H9 (cell line): Measurements from ENCODE around the gene NUP107. TPM values are rescaled to one million over a fixed set of nuclear protein-coding genes. Genes with fewer than 3 reads are reported as not detected.

Source experiments
- DNase-seq: peaks from one replicate; pipeline ENCODE4 v3.0.0-alpha.2; 2017
- H2AFZ ChIP-seq: one replicate; pipeline ENCODE4 v1.6.1; 2013; ENCODE audit warnings: mild to moderate bottlenecking, low read length, control low read depth, moderate library complexity
- H2AK5ac ChIP-seq: 2 replicates; pipeline ENCODE4 v1.6.1; 2013; ENCODE audit warnings: low read length, control low read depth, mixed read lengths; ENCODE audit not compliant: insufficient read length
- H2BK120ac ChIP-seq: one replicate; pipeline ENCODE4 v1.6.1; 2013; ENCODE audit warnings: low read depth, mild to moderate bottlenecking, low read length, control low read depth, inconsistent platforms; ENCODE audit not compliant: poor library complexity, severe bottlenecking
- H2BK12ac ChIP-seq: 2 replicates; pipeline ENCODE4 v1.6.1; 2013; ENCODE audit warnings: low read length, control low read depth, mixed read lengths, low read depth; ENCODE audit not compliant: insufficient read length
- H2BK15ac ChIP-seq: 2 replicates; pipeline ENCODE4 v1.6.1; 2013; ENCODE audit warnings: low read depth, low read length, control low read depth
- H2BK20ac ChIP-seq: one replicate; pipeline ENCODE4 v1.6.1; 2013; ENCODE audit warnings: low read depth, mild to moderate bottlenecking, low read length, control low read depth, inconsistent platforms; ENCODE audit not compliant: poor library complexity, severe bottlenecking
- H2BK5ac ChIP-seq: 2 replicates; pipeline ENCODE4 v1.6.1; 2013; ENCODE audit warnings: low read length, control low read depth, mixed read lengths; ENCODE audit not compliant: insufficient read length
- H3K14ac ChIP-seq: 2 replicates; pipeline ENCODE4 v1.6.1; 2013; ENCODE audit warnings: low read length, control low read depth; ENCODE audit not compliant: insufficient read depth
- H3K18ac ChIP-seq: 2 replicates; pipeline ENCODE4 v1.6.1; 2013; ENCODE audit warnings: low read depth, mild to moderate bottlenecking, mixed read lengths, low read length, control low read depth; ENCODE audit not compliant: insufficient read length
- H3K23ac ChIP-seq: 2 replicates; pipeline ENCODE4 v1.6.1; 2013; ENCODE audit warnings: low read length, control low read depth, mixed read lengths, low read depth; ENCODE audit not compliant: insufficient read length
- H3K23me2 ChIP-seq: 2 replicates; pipeline ENCODE4 v1.6.1; 2013; ENCODE audit warnings: low read depth, mild to moderate bottlenecking, mixed read lengths, low read length, control low read depth; ENCODE audit not compliant: insufficient read length, poor library complexity, severe bottlenecking
- H3K27ac ChIP-seq: 2 replicates; pipeline ENCODE4 v1.5.1; 2013; ENCODE audit warnings: low read length, control low read depth, mixed read lengths, low read depth; ENCODE audit not compliant: insufficient read length
- H3K27me3 ChIP-seq: 2 replicates; pipeline ENCODE4 v1.6.1; 2013; ENCODE audit warnings: low read length, control low read depth, inconsistent platforms; ENCODE audit not compliant: insufficient read depth
- H3K4ac ChIP-seq: 2 replicates; pipeline ENCODE4 v1.6.1; 2013; ENCODE audit warnings: low read depth, mild to moderate bottlenecking, control low read depth, inconsistent platforms, low read length, moderate library complexity
- H3K4me1 ChIP-seq: 2 replicates; pipeline ENCODE4 v1.6.1; 2013; ENCODE audit warnings: low read length, control low read depth, inconsistent platforms; ENCODE audit not compliant: insufficient read depth
- H3K4me2 ChIP-seq: 2 replicates; pipeline ENCODE4 v1.6.1; 2013; ENCODE audit warnings: low read length, control low read depth, mixed read lengths; ENCODE audit not compliant: insufficient read length, insufficient read depth
- H3K56ac ChIP-seq: 2 replicates; pipeline ENCODE4 v1.6.1; 2013; ENCODE audit warnings: low read depth, mild to moderate bottlenecking, mixed read lengths, low read length, control low read depth; ENCODE audit not compliant: insufficient read length
- H3K79me1 ChIP-seq: 2 replicates; pipeline ENCODE4 v1.6.1; 2013; ENCODE audit warnings: low read depth, mild to moderate bottlenecking, moderate library complexity, low read length, control low read depth, inconsistent platforms; ENCODE audit not compliant: insufficient read depth, poor library complexity, severe bottlenecking
- H3K79me2 ChIP-seq: 2 replicates; pipeline ENCODE4 v1.6.1; 2013; ENCODE audit warnings: low read length, control low read depth, inconsistent platforms; ENCODE audit not compliant: insufficient read depth
- H3K9ac ChIP-seq: 2 replicates; pipeline ENCODE4 v1.6.1; 2013; ENCODE audit warnings: low read length, control low read depth, mixed read lengths; ENCODE audit not compliant: insufficient read length; ENCODE audit errors: extremely low read depth
- H3K9me3 ChIP-seq: one replicate; pipeline ENCODE4 v1.6.1; 2013; ENCODE audit warnings: low read depth, low read length, inconsistent platforms; ENCODE audit not compliant: control insufficient read depth
- H3T11ph ChIP-seq: one replicate; pipeline ENCODE4 v1.6.1; 2013; ENCODE audit warnings: mild to moderate bottlenecking, low read length, control low read depth, inconsistent platforms
- H4K20me1 ChIP-seq: one replicate; pipeline ENCODE4 v1.6.1; 2013; ENCODE audit not compliant: control insufficient read depth, insufficient read length, insufficient read depth
- H4K5ac ChIP-seq: 2 replicates; pipeline ENCODE4 v1.6.1; 2013; ENCODE audit warnings: low read depth, mild to moderate bottlenecking, mixed read lengths, low read length, control low read depth; ENCODE audit not compliant: insufficient read length
- H4K8ac ChIP-seq: replicated peaks from 2 replicates; pipeline ENCODE4 v1.6.1; 2013; ENCODE audit warnings: low read length, control low read depth, mixed read lengths, low read depth; ENCODE audit not compliant: insufficient read length
- H4K91ac ChIP-seq: 2 replicates; pipeline ENCODE4 v1.6.1; 2013; ENCODE audit warnings: low read depth, mild to moderate bottlenecking, moderate library complexity, mixed read lengths, low read length, control low read depth; ENCODE audit not compliant: insufficient read length
- H3K27ac Mint-ChIP-seq, 3 experiments: 2 replicates in 2 of 3; 3 replicates in 1 of 3; pipeline ENCODE4 v1.8.0; 2020 to 2021; ENCODE audit warnings: mixed read lengths in 3 of 3, mild to moderate bottlenecking in 1 of 3, moderate library complexity in 1 of 3
- H3K27me3 Mint-ChIP-seq: 2 replicates; pipeline ENCODE4 v1.8.0; 2021; ENCODE audit warnings: low read depth, mild to moderate bottlenecking, moderate library complexity, mixed read lengths
- H3K36me3 Mint-ChIP-seq, 3 experiments: 2 replicates in 2 of 3; 3 replicates in 1 of 3; pipeline ENCODE4 v1.8.0; 2020 to 2021; ENCODE audit warnings: low read depth in 3 of 3, mixed read lengths in 3 of 3; ENCODE audit not compliant: insufficient read depth in 1 of 3
- H3K4me1 Mint-ChIP-seq, 2 experiments: 2 replicates each; pipeline ENCODE4 v1.8.0; 2020; ENCODE audit warnings: mixed read lengths in 2 of 2
- H3K4me3 Mint-ChIP-seq, 2 experiments: 2 replicates in 1 of 2; 3 replicates in 1 of 2; pipeline ENCODE4 v1.8.0; 2020 to 2021; ENCODE audit warnings: mild to moderate bottlenecking in 2 of 2, mixed read lengths in 2 of 2, moderate library complexity in 1 of 2
- H3K9me3 Mint-ChIP-seq, 2 experiments: 2 replicates in 1 of 2; 3 replicates in 1 of 2; pipeline ENCODE4 v1.8.0; 2020; ENCODE audit warnings: mild to moderate bottlenecking in 2 of 2, mixed read lengths in 2 of 2, moderate library complexity in 1 of 2
- CTCF ChIP-seq: fragments of 200-600 bp; sonication (generic); conservative IDR thresholded peaks from 3 replicates; pipeline ENCODE4 v1.8.0; 2021; ENCODE audit warnings: antibody characterized with exemption, mild to moderate bottlenecking
- WGBS: extraction: QIAGEN DNeasy Blood & Tissue Kit; methylation state at CpG from one replicate; pipeline ENCODE4 v1.1.7; 2013; ENCODE audit warnings: missing lambda C conversion rate, low lambda C conversion rate, mixed read lengths; ENCODE audit not compliant: insufficient read length; ENCODE audit errors: extremely low coverage; 5-methylcytosine and 5-hydroxymethylcytosine counted together
- total RNA-seq: library from RNA; stranded (reverse); gene quantifications from 2 replicates; pipeline ENCODE4 v1.2.1, GENCODE V29; 2021

The NUP107 gene
- total RNA-seq, 1 experiment from 2014 or later: 147 TPM

GRCh38 chr12:68699486-68699885 is 12.7 kb downstream of the NUP107 start:
- Histone ChIP-seq H4K20me1 (no peaks in the 10 kb centered on the region), H2AK5ac (no peak overlapping the region), H2BK15ac (no peak overlapping the region), H4K5ac (no peak overlapping the region), H3K14ac (no peak overlapping the region), H3K23me2 (no peaks in the 10 kb centered on the region), H4K8ac (no peak overlapping the region), H4K91ac (no peak overlapping the region), H3K56ac (no peak overlapping the region), H3K27me3 (no peaks in the 10 kb centered on the region), H3T11ph (no peak overlapping the region), H3K4ac (no peak overlapping the region), H3K79me2 (no peaks in the 10 kb centered on the region), H2BK5ac (no peak overlapping the region), H2AFZ (no peak overlapping the region), H3K4me2 (no peak overlapping the region), H3K9me3 (no peaks in the 10 kb centered on the region), H3K9ac (no peak overlapping the region), H3K79me1 (no peaks in the 10 kb centered on the region), H2BK12ac (no peak overlapping the region), H3K23ac (no peak overlapping the region), H3K27ac (no peak overlapping the region), H3K18ac (no peak overlapping the region), H2BK20ac (no peak overlapping the region), H3K4me1 (no peaks in the 10 kb centered on the region), H2BK120ac (no peak overlapping the region)
- WGBS: no CpG with 5 or more reads among the region's 1 CpG
- no peak overlapping the region for H3K27ac Mint-ChIP-seq
- H3K4me1 Mint-ChIP-seq: no peaks in the 10 kb centered on the region
- no peak for DNase-seq
- H3K4me3 Mint-ChIP-seq: no peak overlapping the region
- TF ChIP-seq CTCF: no peak
- H3K36me3 Mint-ChIP-seq: peaks cover 38 to 63% (median 62%) of the 10 kb centered on the region in 3 experiments
- no peaks in the 10 kb centered on the region for H3K27me3 Mint-ChIP-seq
- H3K9me3 Mint-ChIP-seq: no peaks in the 10 kb centered on the region
